Adipocyte (in vitro differentiated cells): ENCODE results near the gene CCDC12.

Experiments
- DNase-seq: peaks from one replicate; pipeline ENCODE4 v3.0.0-alpha.2; 2015; ENCODE audit warnings: low read depth
- H3K27me3 ChIP-seq: replicated peaks from 2 replicates; pipeline ENCODE4 v1.7.0; 2013; ENCODE audit warnings: mild to moderate bottlenecking, low read length, moderate library complexity; ENCODE audit not compliant: control insufficient read depth, insufficient read depth
- H3K36me3 ChIP-seq: 2 replicates; pipeline ENCODE4 v1.7.0; 2013; ENCODE audit warnings: low read length, mild to moderate bottlenecking, moderate library complexity; ENCODE audit not compliant: control insufficient read depth, insufficient read depth, severe bottlenecking
- H3K4me1 ChIP-seq: 2 replicates; pipeline ENCODE4 v1.7.0; 2013; ENCODE audit warnings: mild to moderate bottlenecking, low read length, moderate library complexity; ENCODE audit not compliant: control insufficient read depth, insufficient read depth
- H3K4me3 ChIP-seq: 2 replicates; pipeline ENCODE4 v1.7.0; 2013; ENCODE audit warnings: mild to moderate bottlenecking, low read length, moderate library complexity
- H3K9ac ChIP-seq: 2 replicates; pipeline ENCODE4 v1.7.0; 2013; ENCODE audit warnings: mild to moderate bottlenecking, low read length, moderate library complexity
- H3K9me3 ChIP-seq: 2 replicates; pipeline ENCODE4 v1.7.0; 2013; ENCODE audit warnings: mild to moderate bottlenecking, low read length, moderate library complexity; ENCODE audit not compliant: control insufficient read depth

The CCDC12 gene

GRCh38 chr3:46905661-46906451 lies 70.7 kb downstream of the CCDC12 start:
- Histone ChIP-seq H3K4me3 (no peak overlapping the region), H3K9ac (no peak overlapping the region), H3K27me3 (peaks cover 7% of the 10 kb centered on the region), H3K36me3 (no peaks in the 10 kb centered on the region), H3K9me3 (no peaks in the 10 kb centered on the region), H3K4me1 (peaks cover 22% of the 10 kb centered on the region)
- no peak for DNase-seq

GRCh38 chr3:46905213-46905560 lies 71.4 kb downstream of the CCDC12 start:
- H3K9ac ChIP-seq: no peak overlapping the region
- no peaks in the 10 kb centered on the region for H3K36me3 ChIP-seq
- DNase-seq: no peak
- no peaks in the 10 kb centered on the region for H3K9me3 ChIP-seq
- H3K4me3 ChIP-seq: no peak overlapping the region
- H3K27me3 ChIP-seq: peaks cover 7% of the 10 kb centered on the region
- peaks cover 22% of the 10 kb centered on the region for H3K4me1 ChIP-seq

GRCh38 chr3:46904303-46905212 lies 72.0 kb downstream of the CCDC12 start:
- Histone ChIP-seq H3K9ac (no peak overlapping the region), H3K9me3 (no peaks in the 10 kb centered on the region), H3K36me3 (no peaks in the 10 kb centered on the region), H3K27me3 (peaks cover 7% of the 10 kb centered on the region), H3K4me3 (no peak overlapping the region), H3K4me1 (peaks cover 19% of the 10 kb centered on the region)
- DNase-seq: no peak

- Histone ChIP-seq H3K4me1 (peaks cover 10% of the 10 kb centered on the region), H3K9ac (no peak overlapping the region), H3K9me3 (no peaks in the 10 kb centered on the region), H3K36me3 (no peaks in the 10 kb centered on the region), H3K4me3 (no peak overlapping the region), H3K27me3 (peaks cover 7% of the 10 kb centered on the region)
- DNase-seq: peak; percentile 22
These were observed 72.9 kb downstream of the CCDC12 start for GRCh38 chr3:46903341-46904302.

GRCh38 chr3:46902188-46902631 lies 74.3 kb downstream of the CCDC12 start:
- no peak overlapping the region for H3K4me3 ChIP-seq
- no peak for DNase-seq
- no peaks in the 10 kb centered on the region for H3K4me1 ChIP-seq
- no peaks in the 10 kb centered on the region for H3K9me3 ChIP-seq
- no peak overlapping the region for H3K9ac ChIP-seq
- no peaks in the 10 kb centered on the region for H3K36me3 ChIP-seq
- H3K27me3 ChIP-seq: peaks cover 7% of the 10 kb centered on the region

GRCh38 chr3:46901591-46902187 lies 74.9 kb downstream of the CCDC12 start:
- H3K4me1 ChIP-seq: no peaks in the 10 kb centered on the region
- no peak overlapping the region for H3K4me3 ChIP-seq
- H3K36me3 ChIP-seq: no peaks in the 10 kb centered on the region
- DNase-seq: no peak
- H3K9me3 ChIP-seq: no peaks in the 10 kb centered on the region
- H3K9ac ChIP-seq: no peak overlapping the region
- peaks cover 7% of the 10 kb centered on the region for H3K27me3 ChIP-seq

GRCh38 chr3:46901061-46901460 lies 75.5 kb downstream of the CCDC12 start:
- Histone ChIP-seq H3K4me3 (no peak overlapping the region), H3K9me3 (no peaks in the 10 kb centered on the region), H3K27me3 (peaks cover 5% of the 10 kb centered on the region), H3K9ac (no peak overlapping the region), H3K4me1 (no peaks in the 10 kb centered on the region), H3K36me3 (no peaks in the 10 kb centered on the region)
- no peak for DNase-seq

- Histone ChIP-seq H3K9ac (no peak overlapping the region), H3K9me3 (no peaks in the 10 kb centered on the region), H3K36me3 (no peaks in the 10 kb centered on the region), H3K4me3 (no peak overlapping the region), H3K4me1 (no peaks in the 10 kb centered on the region), H3K27me3 (no peaks in the 10 kb centered on the region)
- no peak for DNase-seq
These were observed 76.2 kb downstream of the CCDC12 start for GRCh38 chr3:46900356-46900755.

- no peak overlapping the region for H3K4me3 ChIP-seq
- DNase-seq: no peak
- no peaks in the 10 kb centered on the region for H3K27me3 ChIP-seq
- no peak overlapping the region for H3K9ac ChIP-seq
- no peaks in the 10 kb centered on the region for H3K4me1 ChIP-seq
- no peaks in the 10 kb centered on the region for H3K36me3 ChIP-seq
- H3K9me3 ChIP-seq: no peaks in the 10 kb centered on the region
These were observed 76.6 kb downstream of the CCDC12 start for GRCh38 chr3:46900007-46900292.

GRCh38 chr3:46899151-46900006 lies 77.2 kb downstream of the CCDC12 start:
- H3K27me3 ChIP-seq: no peaks in the 10 kb centered on the region
- no peak overlapping the region for H3K9ac ChIP-seq
- DNase-seq: no peak
- H3K36me3 ChIP-seq: no peaks in the 10 kb centered on the region
- H3K4me3 ChIP-seq: no peak overlapping the region
- H3K4me1 ChIP-seq: no peaks in the 10 kb centered on the region
- no peaks in the 10 kb centered on the region for H3K9me3 ChIP-seq
